GM18519 (cell line): ENCODE data around the gene EVI5.
"Not testable (repeated sequence)": the region's sequence is repeated elsewhere in the genome, so short reads cannot be mapped to it uniquely, and the experiment has no call there.

Experiments used
- ATAC-seq: cut with Tn5 transposase; IDR thresholded peaks from one replicate; pipeline ENCODE4 v1.9.1; 2021; ENCODE audit warnings: mild to moderate bottlenecking, moderate library complexity; ENCODE audit not compliant: unreplicated experiment, low FRiP score

Gene EVI5

GRCh38 chr1:92795166-92795565 lies 10.3 kb upstream of the EVI5 start:
- ATAC-seq, result no peak

DNA sequence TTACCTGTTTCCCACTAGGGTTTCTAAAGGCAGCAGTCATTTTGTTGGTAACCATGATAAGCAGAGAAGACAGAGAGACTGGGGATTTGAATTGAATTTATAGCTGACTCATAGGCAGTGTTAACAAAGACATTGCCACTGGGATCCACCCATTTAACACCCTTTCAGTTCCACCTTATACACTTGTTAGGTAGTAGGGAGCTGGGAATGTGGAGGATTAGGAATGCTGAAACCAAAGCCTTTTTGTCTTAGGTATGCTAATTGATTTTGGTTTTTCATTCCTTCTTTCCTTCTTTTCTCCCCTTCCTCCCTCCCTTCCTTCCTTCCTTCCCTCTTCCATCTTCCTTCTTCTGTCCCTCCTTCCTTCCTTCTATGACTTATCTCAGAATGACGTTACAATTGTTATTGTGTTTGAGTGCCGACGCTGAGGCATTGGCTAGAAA lies 7.5 kb upstream of the EVI5 start:
- ATAC-seq, result no peak

GRCh38 chr1:92791487-92792066 lies 6.7 kb upstream of the EVI5 start:
- no peak for ATAC-seq

DNA sequence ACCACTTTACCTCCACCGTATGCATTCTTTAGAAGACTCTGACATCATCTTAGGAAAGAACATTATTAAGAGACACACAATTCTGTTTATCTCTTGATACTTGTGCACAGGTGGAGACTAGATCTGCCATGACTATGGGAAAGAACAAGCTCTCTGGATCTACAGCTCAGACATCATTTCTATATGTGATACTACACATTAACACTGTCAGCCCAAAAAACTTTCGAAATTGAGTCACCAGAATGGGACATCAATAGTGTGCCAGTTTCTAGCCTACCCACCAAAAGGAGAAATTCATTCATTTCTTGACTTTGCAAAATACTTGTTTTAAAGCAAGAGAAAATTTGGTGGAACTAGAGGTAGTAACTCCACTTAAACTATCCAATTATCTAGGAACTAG lies 6.0 kb upstream of the EVI5 start:
- no peak for ATAC-seq

- no peak for ATAC-seq
Observed at GRCh38 chr1:92790081-92790480, 5.2 kb upstream of the EVI5 start.

- ATAC-seq, result no peak
Observed at GRCh38 chr1:92786111-92786901, 1.4 kb upstream of the EVI5 start.

DNA sequence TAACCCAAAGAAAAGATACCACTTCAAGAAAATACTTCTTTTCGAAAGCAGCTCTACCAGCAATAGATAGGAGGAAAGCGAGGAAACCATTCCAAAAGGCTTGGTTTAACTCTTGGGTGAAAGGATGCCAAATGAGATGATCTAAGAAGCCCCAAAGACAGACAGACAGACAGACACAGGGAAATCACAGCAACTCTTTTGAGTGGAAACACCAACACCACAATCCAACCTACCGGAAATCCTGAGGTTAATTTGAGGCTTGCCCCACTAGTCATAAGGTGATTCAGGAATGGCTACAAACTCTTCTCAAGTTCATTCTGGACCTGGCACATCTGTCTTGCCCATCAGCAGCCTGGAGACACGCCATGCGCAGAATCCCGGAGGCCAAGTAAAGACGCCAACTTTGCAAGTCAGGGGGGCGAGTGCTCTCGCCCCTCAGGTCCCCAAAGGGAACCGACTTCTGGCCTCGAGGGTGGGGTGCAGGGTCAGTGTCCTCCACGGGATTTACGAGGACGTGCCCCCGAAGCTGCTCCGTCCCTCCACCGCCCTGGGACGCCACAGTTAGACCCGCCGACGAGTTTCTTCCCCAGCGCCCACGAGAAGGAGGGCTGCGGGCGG lies 778 bp downstream of the EVI5 start:
- no peak for ATAC-seq

DNA sequence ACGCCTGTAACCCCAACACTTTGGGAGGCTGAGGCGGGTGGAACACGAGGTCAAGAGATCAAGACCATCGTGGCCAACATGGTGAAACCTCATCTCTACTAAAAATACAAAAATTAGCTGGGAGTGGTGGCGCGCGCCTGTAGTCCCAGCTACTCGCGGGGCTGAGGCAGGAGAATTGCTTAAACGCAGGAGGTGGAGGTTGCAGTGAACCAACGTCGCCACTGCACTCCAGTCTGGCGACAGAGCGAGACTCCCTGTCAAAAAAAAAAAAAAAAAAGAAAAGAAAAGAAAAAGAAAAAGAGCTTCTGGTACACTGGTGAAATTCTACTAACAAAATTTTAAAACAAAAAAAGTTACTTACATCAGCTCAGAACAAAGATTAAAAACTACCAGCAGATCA lies 1.4 kb downstream of the EVI5 start:
- ATAC-seq, result not testable (repeated sequence)

- no peak for ATAC-seq
Observed at GRCh38 chr1:92778376-92778775, 6.5 kb downstream of the EVI5 start.

DNA sequence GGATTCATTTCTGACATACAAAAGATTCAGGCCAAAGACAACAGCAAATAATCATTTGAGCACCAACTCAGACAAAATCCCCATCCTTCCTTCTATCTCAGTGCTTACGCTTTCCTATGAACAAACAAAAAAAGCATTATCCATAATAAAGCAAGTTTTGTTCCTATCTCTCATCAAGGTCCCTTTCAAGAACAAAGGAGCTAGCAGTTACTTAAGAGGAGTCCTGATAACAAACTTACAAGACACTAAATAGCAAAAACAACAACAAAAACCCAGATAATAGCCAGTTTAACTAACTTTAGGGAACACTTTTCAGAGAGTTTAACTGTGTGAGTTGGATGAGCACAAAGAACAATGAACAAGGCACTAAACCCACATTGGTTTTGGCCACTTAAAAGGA lies 10.5 kb downstream of the EVI5 start:
- no peak for ATAC-seq

DNA sequence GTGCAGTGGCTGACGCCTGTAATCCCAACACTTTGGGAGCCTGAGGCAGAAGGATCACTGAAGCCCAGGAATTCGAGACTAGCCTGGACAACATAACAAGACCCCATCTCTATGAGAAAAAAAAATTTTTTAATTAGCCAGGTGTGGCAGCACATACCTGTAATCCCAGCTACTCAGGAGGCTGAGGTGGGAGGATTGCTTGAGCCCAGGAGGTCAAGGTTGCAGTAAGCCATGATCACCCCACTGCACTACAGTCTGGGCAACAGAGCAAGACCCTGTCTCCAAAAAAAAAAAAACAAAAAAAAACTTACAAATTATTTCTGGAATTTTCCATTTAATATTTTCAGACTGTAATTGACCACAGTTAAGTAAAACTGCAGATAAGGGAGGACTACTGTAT lies 11.2 kb downstream of the EVI5 start:
- not testable (repeated sequence) for ATAC-seq

- no peak for ATAC-seq
Observed at GRCh38 chr1:92769856-92770255, 15.1 kb downstream of the EVI5 start.

DNA sequence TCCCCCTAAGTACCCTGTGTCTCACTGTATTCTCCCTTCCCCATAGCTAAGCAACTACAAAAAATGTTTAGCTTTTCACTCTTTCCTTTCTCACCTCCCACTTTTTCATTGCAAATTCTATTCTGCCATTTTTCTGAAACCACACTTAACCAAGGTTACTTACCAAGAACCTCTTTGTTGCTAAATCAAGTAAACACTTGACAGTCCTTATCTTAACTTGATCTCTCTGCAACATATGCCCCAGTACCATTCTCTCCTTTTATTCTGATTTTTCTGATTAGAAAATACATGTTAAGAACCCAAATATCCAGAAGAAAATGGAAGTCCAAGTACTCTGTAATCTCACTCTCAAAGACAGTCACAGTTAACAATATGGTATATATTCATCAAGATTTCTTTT lies 16.0 kb downstream of the EVI5 start:
- ATAC-seq, result no peak

DNA sequence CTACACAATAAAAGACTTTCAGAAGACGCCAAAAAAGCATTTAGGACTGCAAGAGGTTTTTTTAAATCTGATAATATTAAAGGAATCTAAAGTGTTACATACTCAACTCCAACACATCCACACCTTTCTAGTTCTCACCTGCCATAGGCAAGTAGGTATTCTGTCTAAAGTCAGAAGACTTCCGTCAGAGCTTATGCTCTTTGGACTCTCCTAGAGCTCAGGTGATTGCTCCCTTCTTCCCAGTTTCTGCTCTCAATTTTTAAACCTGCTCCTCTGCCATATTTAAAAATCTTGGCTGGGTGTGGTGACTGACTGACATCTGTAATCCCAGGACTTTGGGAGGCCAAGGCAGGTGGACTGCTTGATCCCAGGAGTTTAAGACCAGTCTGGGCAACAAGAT lies 16.6 kb downstream of the EVI5 start:
- no peak for ATAC-seq

DNA sequence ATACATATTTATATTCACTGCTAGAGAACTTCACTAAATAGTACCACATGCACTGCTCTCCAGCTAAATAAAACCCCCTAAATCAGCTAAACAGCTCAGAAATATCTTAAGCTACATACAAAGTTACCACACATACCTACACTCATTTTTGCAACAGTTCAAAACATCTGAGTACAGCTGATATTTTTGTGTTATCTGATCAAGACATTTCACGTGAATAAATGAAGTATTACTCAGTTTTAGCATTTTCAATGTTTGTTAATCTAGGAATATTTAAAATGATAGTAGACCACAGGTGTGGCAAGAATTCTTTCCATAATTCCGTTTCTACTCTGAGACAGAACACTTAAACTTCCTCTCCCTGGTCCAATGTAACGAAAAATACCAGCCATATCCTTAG lies 20.8 kb downstream of the EVI5 start:
- no peak for ATAC-seq

DNA sequence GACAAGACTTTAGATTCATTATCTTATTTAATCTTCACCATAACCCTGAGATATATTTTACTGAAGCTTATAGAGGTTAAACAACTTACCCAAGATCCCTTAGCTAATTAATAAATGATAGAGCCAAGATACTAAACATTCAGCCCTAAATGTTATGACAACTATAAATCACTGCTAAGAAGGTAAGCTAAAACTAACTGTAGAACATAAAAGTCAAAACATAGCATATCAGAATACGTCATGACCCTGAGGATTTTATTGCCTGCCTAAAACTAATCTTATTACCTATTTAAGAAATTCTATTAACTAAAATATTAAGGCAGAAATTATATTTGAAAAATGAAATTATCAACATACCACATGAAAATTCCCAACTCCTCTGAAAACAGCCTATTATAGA lies 22.6 kb downstream of the EVI5 start:
- ATAC-seq, result no peak

DNA sequence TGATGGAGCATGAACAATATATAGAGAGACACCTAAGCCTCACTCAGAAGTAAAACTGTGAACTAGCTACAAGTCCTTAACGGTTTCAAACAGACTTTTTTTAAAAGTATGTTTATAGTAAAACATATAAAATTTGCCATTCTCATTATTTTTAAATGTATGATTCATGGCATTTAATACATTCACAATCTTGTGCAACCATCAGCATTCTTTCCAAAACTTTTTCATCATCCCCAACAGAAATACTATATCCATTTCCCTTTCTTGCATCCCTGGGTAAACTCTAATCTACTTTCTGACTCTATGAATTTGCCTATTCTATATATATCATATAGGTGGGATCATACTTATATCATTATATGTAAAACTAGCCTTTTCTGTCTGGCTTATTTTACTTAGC lies 25.5 kb downstream of the EVI5 start:
- no peak for ATAC-seq

GRCh38 chr1:92756537-92756936 lies 28.4 kb downstream of the EVI5 start:
- ATAC-seq, result no peak

GRCh38 chr1:92755541-92756461 lies 29.1 kb downstream of the EVI5 start:
- ATAC-seq, result no peak

DNA sequence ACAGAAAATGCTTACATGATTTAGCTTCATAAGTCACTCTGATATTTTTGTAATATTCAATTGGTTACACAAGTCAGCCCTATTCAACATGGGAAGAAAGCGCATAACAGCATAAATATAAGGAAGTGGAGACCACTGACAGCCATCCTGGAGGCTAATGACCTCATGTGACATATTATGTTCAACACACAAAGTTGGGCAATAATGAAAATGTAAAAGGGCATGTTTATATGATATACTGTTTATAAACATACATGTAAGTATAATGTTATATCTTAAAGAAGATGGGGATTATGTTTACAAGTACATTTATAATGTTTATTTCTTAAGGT lies 30.2 kb downstream of the EVI5 start:
- no peak for ATAC-seq
